Bladder microvascular endothelial cell (primary cell): ENCODE measurements around the gene ZNF865. TPM values are rescaled to one million over a fixed set of nuclear protein-coding genes. Genes with fewer than 3 reads are reported as not detected.

Experiments
- total RNA-seq: library from RNA; depleted of rRNA; stranded (reverse); fragments of >200 nt; gene quantifications from 2 replicates; pipeline ENCODE4 v1.2.3, GENCODE V29; 2014

Gene ZNF865
- 0.97 and 1.5 TPM in 2 replicates for total RNA-seq

GRCh38 chr19:55605637-55606470 is at the start of gene ZNF865:
Gene ZNF865, plus strand, starts transcription at chr19:55605647. Its CDS starts 7,972 bp downstream, at chr19:55613619.

DNA sequence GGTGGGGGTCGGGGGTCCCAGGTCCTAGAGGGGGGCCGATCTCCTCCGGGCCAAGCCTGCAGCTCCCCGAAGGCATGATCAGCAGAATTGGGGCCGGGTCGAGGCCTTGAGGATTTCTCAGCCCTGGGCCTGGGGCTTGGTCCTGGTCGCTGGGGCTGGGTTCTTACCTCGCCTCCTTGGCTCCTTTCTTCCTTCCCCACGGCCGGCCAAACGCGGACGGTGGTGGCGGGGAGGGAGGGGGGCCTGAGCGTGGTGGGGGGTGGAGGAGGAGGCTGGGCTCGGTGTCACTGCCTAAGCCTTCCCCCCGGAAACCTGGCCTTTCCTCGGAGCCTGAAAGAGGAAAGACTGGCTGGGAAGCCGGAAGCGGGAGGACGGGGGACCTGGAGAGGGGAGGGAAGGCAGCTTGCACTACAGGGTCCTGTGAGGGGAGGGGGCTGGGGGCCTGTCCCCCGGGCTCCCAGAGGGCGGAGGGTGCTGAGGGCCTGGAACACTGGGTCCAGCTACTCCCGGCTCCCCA is 24.8 kb upstream of the ZNF865 start, which contains the start of gene ZNF579:
Gene ZNF579 (minus strand): TSS at position 221 of the 517 bp plus-strand sequence. CDS start 1,209 bp downstream, outside the sequence.

GRCh38 chr19:55599468-55599841 is 6.0 kb upstream of the ZNF865 start, which contains the start of gene FIZ1:
Gene FIZ1, minus strand, starts transcription at chr19:55599517. Its CDS starts 1,652 bp downstream, at chr19:55597865.

DNA sequence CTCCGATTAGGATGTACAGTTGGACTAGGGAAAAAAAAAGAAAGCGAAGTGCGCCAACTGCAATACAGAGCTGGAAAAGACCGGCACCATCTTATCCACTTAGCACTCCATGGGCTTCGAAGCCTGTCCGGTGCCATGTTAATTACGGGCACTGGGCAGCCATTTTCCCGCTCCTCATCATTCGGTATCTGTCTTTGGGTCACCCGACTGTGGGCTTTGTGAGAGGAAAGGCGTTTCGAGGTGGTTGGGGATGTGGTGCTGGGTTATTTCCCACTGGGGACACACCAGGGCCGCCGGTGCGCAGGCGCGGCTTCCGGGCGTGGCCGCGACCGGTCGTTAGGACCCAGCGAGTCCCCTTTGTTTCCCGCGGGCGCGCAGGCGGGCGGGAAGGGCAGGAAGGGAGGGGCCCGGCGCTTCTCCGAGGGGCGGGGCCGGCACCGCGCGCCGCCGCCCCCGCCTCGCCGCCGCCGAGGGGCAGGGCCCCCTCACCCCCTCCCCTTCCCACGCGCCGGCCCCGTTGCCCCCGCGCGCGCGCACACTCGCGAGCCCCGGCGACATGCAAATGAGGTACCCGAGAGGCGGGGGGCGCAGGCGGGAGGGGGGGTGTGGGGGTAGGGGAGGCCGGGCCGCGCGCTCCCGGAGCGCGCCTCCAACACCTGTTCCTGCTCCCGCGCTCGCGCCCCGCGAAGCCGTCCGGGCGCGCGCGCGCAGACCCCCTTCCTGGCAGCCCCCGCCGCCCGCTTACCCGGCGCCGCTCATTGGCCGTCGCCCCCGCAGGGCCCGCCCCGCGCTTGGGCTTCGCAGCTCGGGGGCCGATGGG is 5.4 kb upstream of the ZNF865 start, which contains the start of gene ZNF524:
Gene ZNF524 (plus strand): TSS at position 447 of the 820 bp plus-strand sequence. CDS start 1,825 bp downstream, outside the sequence.

GRCh38 chr19:55624109-55625003 is 18.9 kb downstream of the ZNF865 start, which contains the start of gene ZNF784:
Gene ZNF784, minus strand, starts transcription at chr19:55624566. Its CDS starts 5 bp downstream, at chr19:55624561.

DNA sequence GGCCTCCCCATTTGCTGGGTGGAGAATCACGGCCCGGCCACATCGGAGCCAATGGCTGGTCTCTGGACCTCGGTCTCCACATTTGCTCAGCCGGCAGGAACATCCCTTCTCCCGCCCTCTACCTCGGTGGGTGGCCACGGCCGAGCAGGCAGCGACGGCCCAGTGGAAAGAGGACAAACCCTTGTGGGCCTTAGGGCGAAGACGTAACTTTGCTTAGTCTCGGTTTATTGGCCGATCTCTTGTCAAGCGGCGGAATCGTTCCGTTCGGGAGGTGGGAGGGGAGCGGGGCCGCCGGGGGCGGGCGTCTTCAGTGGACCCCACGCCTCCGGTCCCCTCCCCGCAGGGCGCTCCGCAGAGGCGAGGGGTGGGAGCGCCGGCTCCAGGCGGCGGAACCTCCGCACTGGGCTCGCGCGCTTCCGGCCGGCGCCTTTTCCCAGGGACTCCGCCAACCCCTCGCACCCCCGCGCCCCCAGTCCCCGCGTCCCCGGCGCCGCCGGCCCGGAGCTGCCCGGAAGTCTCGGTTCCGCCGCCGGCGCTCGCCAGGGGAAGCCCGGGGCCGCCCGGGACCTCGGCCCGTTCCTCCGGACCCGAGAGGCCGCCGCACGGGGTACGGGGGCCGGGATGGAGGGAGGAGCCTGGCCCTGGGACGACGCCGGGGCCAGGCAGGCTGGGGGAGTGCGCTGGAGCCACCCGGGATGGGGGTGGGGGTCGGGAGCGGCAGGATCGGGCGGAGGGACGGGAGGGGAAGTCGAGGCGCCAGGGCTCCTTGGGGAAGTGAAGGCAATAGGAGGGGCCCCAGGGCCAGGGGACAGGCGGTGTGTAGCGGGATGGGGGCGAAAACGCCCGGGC is 35.4 kb downstream of the ZNF865 start, which contains the start of gene ZNF580:
Gene ZNF580 (plus strand): TSS at position 426 of the 849 bp plus-strand sequence. CDS start 1,507 bp downstream, outside the sequence.

DNA sequence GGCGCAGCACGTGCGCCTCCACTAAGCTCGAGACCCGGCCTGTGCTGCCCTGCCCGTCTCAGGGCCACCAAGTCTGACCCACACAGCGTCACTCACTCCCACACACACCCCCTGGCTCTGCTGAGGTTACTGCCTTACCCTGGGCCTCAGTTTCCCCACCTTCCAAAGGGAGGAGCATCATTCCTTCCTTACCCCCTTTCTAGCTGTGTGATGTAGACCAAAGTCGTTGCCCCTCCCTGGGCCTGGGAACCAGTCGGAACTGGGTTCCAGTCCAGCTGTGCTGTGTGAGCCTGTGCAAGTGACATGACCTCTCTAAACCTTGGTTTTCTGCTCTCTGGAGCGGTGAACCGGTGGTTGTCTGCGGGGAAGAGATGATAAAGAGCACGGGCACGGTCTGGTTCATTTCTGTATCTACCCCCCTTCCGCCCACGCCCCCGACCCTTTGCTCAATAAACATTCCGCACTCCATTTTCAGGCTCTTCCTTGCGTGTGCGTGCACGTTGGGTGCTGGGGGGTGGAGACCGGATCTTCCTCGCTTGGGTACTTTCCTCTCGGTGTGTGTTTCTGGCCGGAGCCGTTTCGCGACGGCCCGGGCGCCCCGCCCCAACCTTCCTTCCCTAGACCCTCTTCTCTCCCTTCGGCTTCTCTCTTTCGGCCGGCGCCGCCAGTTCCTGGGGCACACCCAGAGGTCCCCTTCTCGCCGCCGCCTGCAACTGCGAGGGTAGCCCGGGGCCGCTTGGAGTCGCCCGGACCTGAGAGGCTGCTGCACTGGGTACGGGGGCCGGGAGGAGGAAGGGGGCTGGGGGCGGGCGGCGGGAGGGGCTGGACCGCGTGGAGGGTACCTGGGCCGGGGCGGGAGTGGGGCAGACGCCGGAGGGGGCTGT is 37.8 kb downstream of the ZNF865 start, which contains the start of gene ZNF581:
Gene ZNF581 (plus strand): TSS at position 647 of the 884 bp plus-strand sequence. CDS start 923 bp downstream, outside the sequence.

GRCh38 chr19:55647732-55648584 is 42.5 kb downstream of the ZNF865 start, which contains the start of gene CCDC106:
Gene CCDC106, plus strand, starts transcription at chr19:55648212. Its CDS starts 835 bp downstream, at chr19:55649047.

DNA sequence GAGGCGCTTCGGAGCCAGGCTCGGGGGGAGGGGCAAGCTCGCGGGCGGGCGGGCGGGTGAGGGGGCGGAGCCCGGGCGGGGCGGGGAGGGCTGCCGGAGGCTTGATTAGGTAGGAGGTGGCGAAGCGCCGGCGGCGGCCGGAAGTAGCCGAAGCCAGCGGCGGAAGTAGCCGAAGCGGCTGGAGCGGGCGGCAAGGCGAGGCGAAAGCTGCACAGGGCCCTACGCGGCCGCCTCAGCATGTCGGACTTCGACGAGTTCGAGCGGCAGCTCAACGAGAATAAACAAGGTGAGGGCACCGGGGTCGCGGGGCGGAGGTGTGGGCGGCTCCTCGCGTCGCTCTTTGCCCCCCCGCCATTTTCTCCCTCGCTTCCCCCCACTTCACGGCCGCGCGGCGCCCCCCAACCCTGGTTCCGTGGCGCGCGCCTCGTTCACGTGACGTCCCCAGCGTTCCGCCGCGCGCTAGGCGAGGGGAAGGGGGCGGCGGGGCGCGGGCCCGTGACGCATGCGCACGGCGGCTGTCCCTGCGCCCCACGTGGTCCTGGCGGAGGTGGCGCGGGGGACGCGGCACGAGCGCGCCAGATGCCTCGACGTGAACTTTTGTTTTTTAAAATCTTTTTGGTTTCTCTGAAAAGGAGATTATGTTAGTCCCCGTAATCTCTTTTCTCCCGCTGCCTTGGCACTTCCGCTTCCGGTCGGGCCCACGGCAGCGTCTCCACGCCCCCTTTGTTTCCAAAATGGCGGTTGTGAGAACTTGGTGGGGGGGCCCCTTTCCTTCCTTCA is 49.6 kb downstream of the ZNF865 start, which contains the start of gene U2AF2:
Gene U2AF2 (plus strand): TSS at position 168 of the 780 bp plus-strand sequence. CDS start 70 bp downstream, at position 238.

Other genes with a start within 250 kb of the ZNF865 start
- gene GARIN5B, start 242.4 kb upstream of the ZNF865 start, total RNA-seq = not detected in 2 replicates
- under 0.01 TPM in 1 of 2 replicates, not detected in the other for gene IL11, start 235.2 kb upstream of the ZNF865 start, total RNA-seq
- gene TMEM190, start 228.8 kb upstream of the ZNF865 start, total RNA-seq = not detected in 2 replicates
- gene TMEM238, start 221.4 kb upstream of the ZNF865 start, total RNA-seq = not detected in 2 replicates
- 170 and 234 TPM in 2 replicates for gene RPL28, start 219.7 kb upstream of the ZNF865 start, total RNA-seq
- gene UBE2S, start 197.9 kb upstream of the ZNF865 start, total RNA-seq = 31.8 and 82.4 TPM in 2 replicates
- gene SHISA7, start 162.3 kb upstream of the ZNF865 start, total RNA-seq = not detected in 2 replicates
- 38.4 and 40.0 TPM in 2 replicates for gene ISOC2, start 144.0 kb upstream of the ZNF865 start, total RNA-seq
- not detected in 2 replicates for gene C19orf85, start 140.9 kb upstream of the ZNF865 start, total RNA-seq
- gene ZNF628, start 129.0 kb upstream of the ZNF865 start, total RNA-seq = 0.81 and 1.8 TPM in 2 replicates
- 9.4 and 9.8 TPM in 2 replicates for gene NAT14, start 120.5 kb upstream of the ZNF865 start, total RNA-seq
- 0.16 and 0.31 TPM in 2 replicates for gene SSC5D, start 117.2 kb upstream of the ZNF865 start, total RNA-seq
- not detected in 2 replicates for gene SBK2, start 68.5 kb upstream of the ZNF865 start, total RNA-seq
- 0.13 and 0.16 TPM in 2 replicates for gene SBK3, start 60.1 kb upstream of the ZNF865 start, total RNA-seq
- gene ZNF579, start 24.8 kb upstream of the ZNF865 start, total RNA-seq = 2.1 and 3.0 TPM in 2 replicates
- 1.3 and 3.1 TPM in 2 replicates for gene FIZ1, start 6.1 kb upstream of the ZNF865 start, total RNA-seq
- gene ZNF524, start 5.4 kb upstream of the ZNF865 start, total RNA-seq = 9.5 and 10.5 TPM in 2 replicates
- gene ZNF784, start 18.9 kb downstream of the ZNF865 start, total RNA-seq = 3.9 and 4.7 TPM in 2 replicates
- 1.5 and 2.9 TPM in 2 replicates for gene ZNF580, start 35.4 kb downstream of the ZNF865 start, total RNA-seq
- gene ZNF581, start 38.0 kb downstream of the ZNF865 start, total RNA-seq = 11.5 and 18.0 TPM in 2 replicates
- 5.3 and 11.0 TPM in 2 replicates for gene CCDC106, start 42.6 kb downstream of the ZNF865 start, total RNA-seq
- 94.9 and 152 TPM in 2 replicates for gene U2AF2, start 49.4 kb downstream of the ZNF865 start, total RNA-seq
- gene EPN1, start 69.6 kb downstream of the ZNF865 start, total RNA-seq = 22.2 and 199 TPM in 2 replicates
- gene NLRP9, start 132.8 kb downstream of the ZNF865 start, total RNA-seq = not detected in 2 replicates
- gene RFPL4A, start 153.4 kb downstream of the ZNF865 start, total RNA-seq = 0.16 and 2.3 TPM in 2 replicates
- gene RFPL4AL1, start 163.5 kb downstream of the ZNF865 start, total RNA-seq = 0.31 TPM in 1 of 2 replicates, not detected in the other
- gene NLRP11, start 226.4 kb downstream of the ZNF865 start, total RNA-seq = 0.06 TPM in 1 of 2 replicates, not detected in the other
- not detected in 2 replicates for gene NLRP4, start 230.9 kb downstream of the ZNF865 start, total RNA-seq